Esophagus muscularis mucosa (tissue), 4 donors: ENCODE results near the gene CNTNAP1. TPM values are rescaled to one million over a fixed set of nuclear protein-coding genes. Genes with fewer than 3 reads are reported as not detected.

Experiments
- DNase-seq: peaks from one replicate; pipeline ENCODE4 v3.0.0-alpha.2; 2017; ENCODE audit errors: extremely low spot score
- H3K27ac ChIP-seq, 4 donors: fragments of 200-600 bp; sonication (generic); replicated peaks in 1 of 4; 1 replicate in 3 of 4; 2 replicates in 1 of 4; pipeline ENCODE4 v1.5.1; 2016 to 2019; ENCODE audit warnings: mild to moderate bottlenecking in 1 of 4
- H3K27me3 ChIP-seq, 4 donors: fragments of 200-600 bp; sonication (generic); one replicate each; pipeline versions ENCODE4 v1.5.1 to v1.6.0; 2016 to 2019
- H3K36me3 ChIP-seq, 4 donors: fragments of 200-600 bp; sonication (generic); one replicate each; pipeline ENCODE4 v1.5.1; 2016 to 2019
- H3K4me1 ChIP-seq, 4 donors: fragments of 200-600 bp; sonication (generic); one replicate each; pipeline ENCODE4 v1.5.1; 2016 to 2019
- H3K4me3 ChIP-seq, 4 donors: fragments of 200-600 bp; sonication (generic); 1 replicate in 2 of 4; 2 replicates in 2 of 4; pipeline ENCODE4 v1.5.1; 2016 to 2019; ENCODE audit warnings: mild to moderate bottlenecking in 4 of 4, moderate library complexity in 1 of 4
- H3K9me3 ChIP-seq, 4 donors: fragments of 200-600 bp; sonication (generic); 1 replicate in 3 of 4; 2 replicates in 1 of 4; pipeline ENCODE4 v1.5.1; 2016 to 2019
- CTCF ChIP-seq, 3 experiments: fragments of 200-600 bp in 2 of 3; fragments of 450-650 bp in 1 of 3; sonication (generic) in 2 of 3; IDR thresholded peaks; one replicate each; pipeline ENCODE4 v1.5.1; 2017 to 2019; ENCODE audit warnings: antibody characterized with exemption in 3 of 3, mild to moderate bottlenecking in 2 of 3, moderate library complexity in 1 of 3
- EP300 ChIP-seq: sonication (generic); formaldehyde crosslinking; IDR thresholded peaks from one replicate; pipeline ENCODE4 v1.6.1; 2017; ENCODE audit warnings: antibody characterized with exemption
- POLR2A ChIP-seq: fragments of 450-650 bp; IDR thresholded peaks from one replicate; pipeline ENCODE4 v1.6.1; 2017; ENCODE audit warnings: antibody characterized with exemption, moderate library complexity, mild to moderate bottlenecking, low read depth
- POLR2AphosphoS5 ChIP-seq, 2 donors: sonication (generic); formaldehyde crosslinking; IDR thresholded peaks; one replicate each; pipeline ENCODE4 v1.6.1; 2017; ENCODE audit warnings: antibody characterized with exemption in 2 of 2
- WGBS: methylation state at CpG from one replicate; pipeline ENCODE4 v1.1.5; 2018; 5-methylcytosine and 5-hydroxymethylcytosine counted together
- intact Hi-C: fragments of 100-400 bp; cut with DNase I; formaldehyde crosslinking; loops from one replicate; pipeline ENCODE4 v1.15.1; 2023
- total RNA-seq, 4 donors: library from RNA; depleted of rRNA; stranded (reverse); fragments of >200 nt; gene quantifications; one replicate each; pipeline versions ENCODE4 v1.1.0 to v1.2.1, GENCODE V29; 2016

The CNTNAP1 gene
- total RNA-seq, 4 donors from 2014 or later: 4.7 to 13.2 (median 6.2) TPM

GRCh38 chr17:42647778-42648177, 34.6 kb upstream of the CNTNAP1 start:
- no peak for TF ChIP-seq POLR2A
- TF ChIP-seq POLR2AphosphoS5 (IDR thresholded peaks at IDR 0.05): no peak
- TF ChIP-seq CTCF (IDR thresholded peaks at IDR 0.05): no peak
- Histone ChIP-seq H3K27ac (no peak overlapping the region), H3K9me3 (no peaks in the 10 kb centered on the region), H3K27me3 (no peaks in the 10 kb centered on the region), H3K4me1 (no peaks in the 10 kb centered on the region), H3K4me3 (no peak overlapping the region), H3K36me3 (no peaks in the 10 kb centered on the region)
- no peak for DNase-seq
- intact Hi-C loops: no loop called here
- WGBS: 87% methylated on average over 5 of the region's 5 CpGs

- Histone ChIP-seq H3K4me3 (no peak overlapping the region), H3K4me1 (peaks cover 7 to 18% (median 16%) of the 10 kb centered on the region in 4 donors), H3K27ac (no peak overlapping the region), H3K27me3 (no peaks in the 10 kb centered on the region), H3K36me3 (no peaks in the 10 kb centered on the region), H3K9me3 (no peaks in the 10 kb centered on the region)
- TF ChIP-seq EP300 (no peak), POLR2A (no peak), CTCF (IDR thresholded peaks at IDR 0.05) (no peak), POLR2AphosphoS5 (IDR thresholded peaks at IDR 0.05) (no peak)
- 83% methylated on average over 4 of the region's 4 CpGs for WGBS
- intact Hi-C loops: no loop called here
- DNase-seq: no peak
Observed at GRCh38 chr17:42651392-42651791, 30.9 kb upstream of the CNTNAP1 start.

GRCh38 chr17:42653179-42654124, 28.9 kb upstream of the CNTNAP1 start:
- intact Hi-C loops: no loop called here

GRCh38 chr17:42655528-42655927, 26.8 kb upstream of the CNTNAP1 start:
- intact Hi-C loops: loop anchor here (5.0 kb wide), 1 partner anchor 43 kb away; no protein-coding TSS in a partner anchor
- WGBS: 64% methylated on average over 2 of the region's 2 CpGs
- DNase-seq: no peak
- H3K36me3 ChIP-seq: no peaks in the 10 kb centered on the region
- TF ChIP-seq CTCF (IDR thresholded peaks at IDR 0.05) (no peak), EP300 (no peak), POLR2A (no peak), POLR2AphosphoS5 (IDR thresholded peaks at IDR 0.05) (no peak)
- no peaks in the 10 kb centered on the region for H3K9me3 ChIP-seq
- H3K27ac ChIP-seq: no peak overlapping the region
- H3K4me3 ChIP-seq: no peak overlapping the region
- peaks cover 17 to 36% (median 33%) of the 10 kb centered on the region in 4 donors for H3K4me1 ChIP-seq
- no peaks in the 10 kb centered on the region for H3K27me3 ChIP-seq

More at GRCh38 chr17:42653179-42654124, 28.9 kb upstream of the CNTNAP1 start:
- Histone ChIP-seq H3K4me1 (peaks cover 7 to 19% (median 16%) of the 10 kb centered on the region in 4 donors), H3K27me3 (no peaks in the 10 kb centered on the region), H3K9me3 (no peaks in the 10 kb centered on the region), H3K36me3 (no peaks in the 10 kb centered on the region), H3K27ac (peak overlapping the region; percentile 72 to 85 (median 82)), H3K4me3 (peak overlapping the region; percentile 46 to 52 (median 47))
- WGBS: 27% methylated on average over 42 of the region's 42 CpGs
- no peak for TF ChIP-seq EP300
- TF ChIP-seq CTCF (IDR thresholded peaks at IDR 0.05): no peak
- peak; percentile 58 to 67 for TF ChIP-seq POLR2AphosphoS5 (IDR thresholded peaks at IDR 0.05)
- no peak for TF ChIP-seq POLR2A
- no peak for DNase-seq
